Left hindlimb (tissue), 1 donor: ENCODE measurements around the gene PNMA8B.
"Not testable (repeated sequence)": the region's sequence is repeated elsewhere in the genome, so short reads cannot be mapped to it uniquely, and the experiment has no call there.

Source experiments
- DNase-seq: peaks from one replicate; pipeline ENCODE4 v3.0.0-alpha.2; 2018

PNMA8B gene

GRCh38 chr19:46513461-46514236 is 18.0 kb upstream of the PNMA8B start:
- peak; percentile 82 for DNase-seq

GRCh38 chr19:46511237-46511636 is 15.6 kb upstream of the PNMA8B start:
- no peak for DNase-seq

- DNase-seq, result no peak
These were observed 12.5 kb upstream of the PNMA8B start for GRCh38 chr19:46508206-46508605.

GRCh38 chr19:46503848-46504453 is 8.3 kb upstream of the PNMA8B start:
- DNase-seq, result no peak

- no peak for DNase-seq
These were observed 7.2 kb upstream of the PNMA8B start for GRCh38 chr19:46502891-46503290.

GRCh38 chr19:46499692-46500091 is 4.0 kb upstream of the PNMA8B start:
- DNase-seq, result no peak

- no peak for DNase-seq
These were observed 2.1 kb upstream of the PNMA8B start for GRCh38 chr19:46497773-46498172.

- not testable (repeated sequence) for DNase-seq
These were observed 1.2 kb upstream of the PNMA8B start for GRCh38 chr19:46496886-46497285.

- DNase-seq, result no peak
These were observed 637 bp upstream of the PNMA8B start for GRCh38 chr19:46496304-46496703.

- DNase-seq, result no peak
These were observed 504 bp downstream of the PNMA8B start for GRCh38 chr19:46494941-46495785.

GRCh38 chr19:46494146-46494940 is 1.3 kb downstream of the PNMA8B start:
- no peak for DNase-seq

- DNase-seq, result no peak
These were observed 2.2 kb downstream of the PNMA8B start for GRCh38 chr19:46493236-46494145.

GRCh38 chr19:46492841-46493235 is 2.8 kb downstream of the PNMA8B start:
- DNase-seq, result no peak

GRCh38 chr19:46491975-46492682 is 3.5 kb downstream of the PNMA8B start:
- DNase-seq, result no peak

- no peak for DNase-seq
These were observed 4.9 kb downstream of the PNMA8B start for GRCh38 chr19:46490774-46491173.

GRCh38 chr19:46489445-46490272 is 6.0 kb downstream of the PNMA8B start:
- DNase-seq, result no peak

- no peak for DNase-seq
These were observed 7.1 kb downstream of the PNMA8B start for GRCh38 chr19:46488551-46488950.

GRCh38 chr19:46487802-46488445 is 7.7 kb downstream of the PNMA8B start:
- peak; percentile 85 for DNase-seq

GRCh38 chr19:46487178-46487801 is 8.4 kb downstream of the PNMA8B start:
- DNase-seq, result no peak
